SU-DHL-6 (cell line): ENCODE measurements around the gene ABCA13.

Source experiments
- H2AFZ ChIP-seq: fragments of 200-600 bp; sonication (generic); 2 replicates; pipeline ENCODE4 v1.6.1; 2014; ENCODE audit warnings: low read depth, mild to moderate bottlenecking, moderate library complexity, mixed read lengths, antibody characterized with exemption, low read length; ENCODE audit not compliant: severe bottlenecking
- H3F3A ChIP-seq: fragments of 200-600 bp; shearing (Covaris generic); 2 replicates; pipeline ENCODE4 v1.6.0; 2016; ENCODE audit warnings: antibody characterized with exemption, mild to moderate bottlenecking; ENCODE audit not compliant: insufficient read depth
- H3K27ac ChIP-seq: fragments of 200-600 bp; sonication (generic); 2 replicates; pipeline ENCODE4 v1.5.1; 2016; ENCODE audit warnings: low read depth, mild to moderate bottlenecking, low read length, moderate library complexity, mixed read lengths
- H3K27me3 ChIP-seq: fragments of 200-600 bp; sonication (generic), shearing (Covaris generic); 2 replicates; pipeline ENCODE4 v1.6.0; 2014; ENCODE audit warnings: mild to moderate bottlenecking, low read length
- H3K36me3 ChIP-seq: fragments of 200-600 bp; sonication (generic); 2 replicates; pipeline ENCODE4 v1.6.1; 2014; ENCODE audit warnings: mild to moderate bottlenecking, low read length, mixed read lengths
- H3K4me2 ChIP-seq: fragments of 300-600, 200-600 bp; shearing (Covaris generic), sonication (generic); 2 replicates; pipeline ENCODE4 v1.6.0; 2014; ENCODE audit warnings: low read length, low read depth, mild to moderate bottlenecking; ENCODE audit not compliant: poor library complexity, severe bottlenecking
- H3K4me3 ChIP-seq: fragments of 200-600 bp; sonication (generic); 2 replicates; pipeline ENCODE4 v1.5.1; 2014; ENCODE audit warnings: antibody characterized with exemption, low read length, mild to moderate bottlenecking, mixed read lengths; ENCODE audit not compliant: insufficient read depth, poor library complexity, severe bottlenecking
- H3K79me2 ChIP-seq: fragments of 200-600 bp; sonication (generic); 2 replicates; pipeline ENCODE4 v1.6.1; 2014; ENCODE audit warnings: mild to moderate bottlenecking, low read length, moderate library complexity; ENCODE audit not compliant: insufficient read depth
- H3K9ac ChIP-seq: fragments of 200-600 bp; sonication (generic); 2 replicates; pipeline ENCODE4 v1.7.0; 2014; ENCODE audit warnings: mild to moderate bottlenecking, low read length
- H3K9me2 ChIP-seq: fragments of 200-600 bp; sonication (generic); replicated peaks from 2 replicates; pipeline ENCODE4 v1.6.1; 2014; ENCODE audit warnings: low read length; ENCODE audit not compliant: insufficient read depth
- H3K9me3 ChIP-seq: fragments of 200-600 bp; sonication (generic); 2 replicates; pipeline ENCODE4 v1.6.1; 2014; ENCODE audit warnings: low read length, mixed read lengths; ENCODE audit not compliant: insufficient read depth
- H4K20me1 ChIP-seq: fragments of 200-600 bp; sonication (generic); 2 replicates; pipeline ENCODE4 v1.6.1; 2014; ENCODE audit warnings: low read depth, mild to moderate bottlenecking, antibody characterized with exemption, low read length, moderate library complexity, mixed read lengths
- EZH2phosphoT487 ChIP-seq: fragments of 200-600 bp; sonication (generic), shearing (Covaris generic); conservative IDR thresholded peaks from 2 replicates; pipeline ENCODE4 v1.6.1; 2018; ENCODE audit warnings: mild to moderate bottlenecking, antibody characterized with exemption, low read length, moderate library complexity, mixed read lengths
- TF ChIP-seq, protein P1 (sequence below): fragments of 200-600 bp; sonication (generic); IDR thresholded peaks from one replicate; pipeline ENCODE4 v1.5.1; 2017; ENCODE audit warnings: antibody characterized with exemption, mild to moderate bottlenecking, low read length, moderate library complexity; ENCODE audit not compliant: insufficient read depth, poor library complexity, severe bottlenecking

ABCA13 gene, protein sequence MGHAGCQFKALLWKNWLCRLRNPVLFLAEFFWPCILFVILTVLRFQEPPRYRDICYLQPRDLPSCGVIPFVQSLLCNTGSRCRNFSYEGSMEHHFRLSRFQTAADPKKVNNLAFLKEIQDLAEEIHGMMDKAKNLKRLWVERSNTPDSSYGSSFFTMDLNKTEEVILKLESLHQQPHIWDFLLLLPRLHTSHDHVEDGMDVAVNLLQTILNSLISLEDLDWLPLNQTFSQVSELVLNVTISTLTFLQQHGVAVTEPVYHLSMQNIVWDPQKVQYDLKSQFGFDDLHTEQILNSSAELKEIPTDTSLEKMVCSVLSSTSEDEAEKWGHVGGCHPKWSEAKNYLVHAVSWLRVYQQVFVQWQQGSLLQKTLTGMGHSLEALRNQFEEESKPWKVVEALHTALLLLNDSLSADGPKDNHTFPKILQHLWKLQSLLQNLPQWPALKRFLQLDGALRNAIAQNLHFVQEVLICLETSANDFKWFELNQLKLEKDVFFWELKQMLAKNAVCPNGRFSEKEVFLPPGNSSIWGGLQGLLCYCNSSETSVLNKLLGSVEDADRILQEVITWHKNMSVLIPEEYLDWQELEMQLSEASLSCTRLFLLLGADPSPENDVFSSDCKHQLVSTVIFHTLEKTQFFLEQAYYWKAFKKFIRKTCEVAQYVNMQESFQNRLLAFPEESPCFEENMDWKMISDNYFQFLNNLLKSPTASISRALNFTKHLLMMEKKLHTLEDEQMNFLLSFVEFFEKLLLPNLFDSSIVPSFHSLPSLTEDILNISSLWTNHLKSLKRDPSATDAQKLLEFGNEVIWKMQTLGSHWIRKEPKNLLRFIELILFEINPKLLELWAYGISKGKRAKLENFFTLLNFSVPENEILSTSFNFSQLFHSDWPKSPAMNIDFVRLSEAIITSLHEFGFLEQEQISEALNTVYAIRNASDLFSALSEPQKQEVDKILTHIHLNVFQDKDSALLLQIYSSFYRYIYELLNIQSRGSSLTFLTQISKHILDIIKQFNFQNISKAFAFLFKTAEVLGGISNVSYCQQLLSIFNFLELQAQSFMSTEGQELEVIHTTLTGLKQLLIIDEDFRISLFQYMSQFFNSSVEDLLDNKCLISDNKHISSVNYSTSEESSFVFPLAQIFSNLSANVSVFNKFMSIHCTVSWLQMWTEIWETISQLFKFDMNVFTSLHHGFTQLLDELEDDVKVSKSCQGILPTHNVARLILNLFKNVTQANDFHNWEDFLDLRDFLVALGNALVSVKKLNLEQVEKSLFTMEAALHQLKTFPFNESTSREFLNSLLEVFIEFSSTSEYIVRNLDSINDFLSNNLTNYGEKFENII (N-terminal part only)

DNA sequence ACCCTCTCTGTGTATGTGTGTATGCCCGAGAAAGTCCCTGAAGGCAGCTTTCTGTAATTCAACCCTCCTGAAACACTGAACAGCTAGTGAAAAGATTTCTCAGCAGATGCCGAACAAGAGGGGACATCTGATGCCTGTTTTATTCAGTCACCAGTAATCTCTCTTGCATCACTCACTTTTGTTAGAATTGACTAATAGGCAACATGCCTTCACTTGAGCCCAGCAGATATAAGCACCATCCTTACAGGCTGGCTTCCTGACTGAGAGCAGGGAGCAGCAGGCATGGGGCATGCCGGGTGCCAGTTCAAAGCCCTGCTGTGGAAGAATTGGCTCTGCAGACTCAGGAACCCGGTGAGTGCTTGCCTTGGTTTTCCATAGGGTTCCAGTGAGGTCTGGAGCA, at the start of gene ABCA13:
ABCA13 (plus strand) TSS at position 257 of the 400 bp plus-strand sequence; CDS start at position 283, 26 bp downstream.
- Histone ChIP-seq H2AFZ (no peak within 1 kb of the TSS), H4K20me1 (no peaks in the 10 kb centered on the region), H3K9ac (no peak within 1 kb of the TSS), H3K36me3 (no peaks in the 10 kb centered on the region), H3K4me2 (no peak within 1 kb of the TSS), H3K79me2 (no peaks in the 10 kb centered on the region), H3K27ac (no peak within 1 kb of the TSS), H3K9me3 (no peaks in the 10 kb centered on the region), H3F3A (no peaks in the 10 kb centered on the region), H3K9me2 (no peaks in the 10 kb centered on the region), H3K4me3 (no peak within 1 kb of the TSS), H3K27me3 (no peaks in the 10 kb centered on the region)
- TF ChIP-seq EZH2phosphoT487, result no peak
- TF ChIP-seq, protein P1, sequence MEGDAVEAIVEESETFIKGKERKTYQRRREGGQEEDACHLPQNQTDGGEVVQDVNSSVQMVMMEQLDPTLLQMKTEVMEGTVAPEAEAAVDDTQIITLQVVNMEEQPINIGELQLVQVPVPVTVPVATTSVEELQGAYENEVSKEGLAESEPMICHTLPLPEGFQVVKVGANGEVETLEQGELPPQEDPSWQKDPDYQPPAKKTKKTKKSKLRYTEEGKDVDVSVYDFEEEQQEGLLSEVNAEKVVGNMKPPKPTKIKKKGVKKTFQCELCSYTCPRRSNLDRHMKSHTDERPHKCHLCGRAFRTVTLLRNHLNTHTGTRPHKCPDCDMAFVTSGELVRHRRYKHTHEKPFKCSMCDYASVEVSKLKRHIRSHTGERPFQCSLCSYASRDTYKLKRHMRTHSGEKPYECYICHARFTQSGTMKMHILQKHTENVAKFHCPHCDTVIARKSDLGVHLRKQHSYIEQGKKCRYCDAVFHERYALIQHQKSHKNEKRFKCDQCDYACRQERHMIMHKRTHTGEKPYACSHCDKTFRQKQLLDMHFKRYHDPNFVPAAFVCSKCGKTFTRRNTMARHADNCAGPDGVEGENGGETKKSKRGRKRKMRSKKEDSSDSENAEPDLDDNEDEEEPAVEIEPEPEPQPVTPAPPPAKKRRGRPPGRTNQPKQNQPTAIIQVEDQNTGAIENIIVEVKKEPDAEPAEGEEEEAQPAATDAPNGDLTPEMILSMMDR, result no peak

DNA sequence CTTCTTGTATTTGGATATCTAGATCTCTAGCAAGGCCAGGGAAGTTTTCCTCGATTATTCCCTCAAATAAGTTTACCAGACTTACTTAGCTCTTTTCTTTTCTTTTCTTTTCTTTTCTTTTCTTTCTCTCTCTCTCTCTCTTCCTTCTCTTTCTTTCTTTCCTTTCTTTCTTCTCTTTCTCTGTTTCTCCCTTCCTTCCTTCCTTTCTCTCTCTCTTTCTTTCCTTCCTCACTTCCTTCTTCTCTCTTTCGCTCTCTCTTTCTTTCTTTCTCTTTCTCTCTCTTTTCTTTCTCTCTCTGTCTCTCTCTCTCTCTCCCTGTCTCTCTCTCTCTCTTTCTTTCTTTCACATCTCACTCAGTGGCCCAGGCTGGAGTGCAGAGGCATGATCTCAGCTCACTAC, 45.2 kb upstream of the ABCA13 start:
- H4K20me1 ChIP-seq, result no peaks in the 10 kb centered on the region
- TF ChIP-seq, protein P1, result no peak
- TF ChIP-seq EZH2phosphoT487, result no peak
- no peak overlapping the region for H3K4me3 ChIP-seq
- no peaks in the 10 kb centered on the region for H3K9me3 ChIP-seq
- no peak overlapping the region for H3K9ac ChIP-seq
- no peaks in the 10 kb centered on the region for H3F3A ChIP-seq
- no peak overlapping the region for H2AFZ ChIP-seq
- no peaks in the 10 kb centered on the region for H3K36me3 ChIP-seq
- H3K4me2 ChIP-seq, result no peak overlapping the region
- no peaks in the 10 kb centered on the region for H3K27me3 ChIP-seq
- H3K79me2 ChIP-seq, result no peaks in the 10 kb centered on the region
- H3K9me2 ChIP-seq, result no peaks in the 10 kb centered on the region
- H3K27ac ChIP-seq, result no peak overlapping the region

DNA sequence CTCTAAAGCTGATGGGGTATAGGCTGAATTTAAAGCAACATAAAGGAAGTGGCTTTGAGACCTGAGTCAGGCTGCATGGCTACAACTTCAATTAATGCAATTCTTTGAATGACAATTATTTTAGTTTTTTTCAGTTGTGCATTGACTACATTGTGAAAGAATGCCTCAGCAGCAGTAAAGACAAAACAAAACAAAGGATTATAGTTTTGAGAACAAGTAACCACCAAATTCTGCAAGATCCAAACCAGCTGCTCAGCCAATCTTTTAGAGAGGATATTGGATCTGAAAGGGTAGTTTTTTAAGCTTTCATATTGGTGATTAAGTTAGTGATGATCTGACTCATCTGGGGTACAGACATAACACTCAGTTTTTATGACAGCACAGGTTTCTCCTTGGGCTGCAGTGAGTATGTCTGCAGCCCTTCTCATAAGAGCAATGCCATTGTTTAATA, 40.6 kb upstream of the ABCA13 start:
- Histone ChIP-seq H3K79me2 (no peaks in the 10 kb centered on the region), H3K27me3 (no peaks in the 10 kb centered on the region), H3K4me3 (no peak overlapping the region), H3K4me2 (no peak overlapping the region), H3K27ac (no peak overlapping the region), H3K9me2 (no peaks in the 10 kb centered on the region), H2AFZ (no peak overlapping the region), H3K36me3 (no peaks in the 10 kb centered on the region), H3K9ac (no peak overlapping the region), H3F3A (no peaks in the 10 kb centered on the region), H3K9me3 (no peaks in the 10 kb centered on the region), H4K20me1 (no peaks in the 10 kb centered on the region)
- TF ChIP-seq, protein P1, result no peak
- TF ChIP-seq EZH2phosphoT487, result no peak
